HG02884 (cell line): ENCODE data around the gene GPN2.

Experiments
- ATAC-seq: cut with Tn5 transposase; IDR thresholded peaks from one replicate; pipeline ENCODE4 v1.9.1; 2021; ENCODE audit warnings: mild to moderate bottlenecking, moderate library complexity; ENCODE audit not compliant: unreplicated experiment

GPN2 gene

GRCh38 chr1:26889551-26890466 is at the start of gene GPN2:
Gene GPN2, minus strand, starts transcription at chr1:26890283. Its CDS starts 187 bp downstream, at chr1:26890096.
- peak; percentile 83 for ATAC-seq

DNA sequence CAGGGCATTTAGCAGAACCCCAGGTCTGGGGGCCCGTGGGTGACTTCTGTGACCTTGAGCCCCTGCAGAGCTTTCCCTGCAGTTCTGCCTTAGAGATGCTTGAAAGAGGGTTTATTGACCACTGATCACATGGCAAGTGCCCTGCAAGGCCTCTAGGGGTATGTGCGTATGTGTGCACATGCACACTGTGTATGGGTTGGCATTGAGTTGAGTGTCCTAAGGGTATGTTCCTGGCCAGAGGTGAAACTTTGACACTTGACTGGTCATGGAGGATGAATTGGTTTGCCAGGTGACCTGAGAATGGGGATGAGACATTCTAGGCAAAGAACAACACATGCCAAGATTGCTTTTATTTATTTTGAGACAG is 48.6 kb upstream of the GPN2 start:
- ATAC-seq: no peak

DNA sequence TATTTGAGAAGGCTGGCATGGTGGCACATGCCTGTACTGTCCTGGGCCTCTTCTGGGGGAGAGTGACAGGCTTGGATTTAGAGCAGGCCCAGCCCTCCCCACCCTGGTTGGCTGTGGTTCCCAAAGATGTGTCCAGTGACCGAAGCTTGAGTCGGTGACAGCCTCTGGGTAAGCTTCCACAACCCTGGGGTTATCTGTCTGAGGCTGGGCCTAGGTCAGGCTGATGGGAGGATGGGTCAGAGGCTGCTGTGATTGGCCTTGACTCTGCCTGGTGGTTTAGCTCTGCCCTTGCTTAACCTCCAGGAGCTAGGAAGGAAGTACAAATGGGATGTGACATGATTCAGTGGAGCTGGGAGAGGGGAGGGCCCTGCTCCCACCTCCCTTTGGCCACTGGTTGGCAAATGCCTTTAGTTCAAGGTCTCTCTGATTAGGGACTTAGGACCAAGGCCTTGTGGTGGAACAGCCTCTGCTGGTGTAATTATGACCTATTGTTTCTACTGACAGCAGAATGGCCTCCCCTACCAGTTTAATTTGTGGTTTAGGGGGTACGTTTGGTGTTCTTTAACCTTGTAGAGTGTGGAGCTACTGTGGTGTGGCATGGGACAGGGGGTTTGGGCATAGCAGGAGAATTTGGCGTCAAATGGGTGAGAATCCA is 48.0 kb upstream of the GPN2 start:
- ATAC-seq: no peak

DNA sequence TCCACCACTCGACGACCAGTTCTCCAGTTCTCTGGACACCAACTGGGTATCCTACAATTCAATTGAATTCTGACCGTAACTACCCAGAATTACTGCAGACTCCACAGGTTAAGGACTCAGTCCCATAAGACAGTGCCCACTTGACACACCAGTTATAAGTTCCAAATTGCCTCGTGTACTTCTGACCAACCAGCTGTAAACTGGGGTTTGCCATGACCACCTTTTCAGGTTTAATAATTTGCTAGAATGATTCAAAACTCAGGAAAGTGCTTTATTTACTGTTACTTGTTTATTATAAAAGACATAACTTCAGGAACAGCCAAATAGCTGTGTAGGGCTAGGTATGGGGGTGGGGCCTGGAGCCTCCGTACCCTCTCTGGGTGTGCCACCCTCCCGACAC is 46.7 kb upstream of the GPN2 start:
- no peak for ATAC-seq

- ATAC-seq: no peak
These were observed 42.4 kb upstream of the GPN2 start for GRCh38 chr1:26932531-26932930.

- no peak for ATAC-seq
These were observed 33.6 kb upstream of the GPN2 start for GRCh38 chr1:26923711-26924110.

DNA sequence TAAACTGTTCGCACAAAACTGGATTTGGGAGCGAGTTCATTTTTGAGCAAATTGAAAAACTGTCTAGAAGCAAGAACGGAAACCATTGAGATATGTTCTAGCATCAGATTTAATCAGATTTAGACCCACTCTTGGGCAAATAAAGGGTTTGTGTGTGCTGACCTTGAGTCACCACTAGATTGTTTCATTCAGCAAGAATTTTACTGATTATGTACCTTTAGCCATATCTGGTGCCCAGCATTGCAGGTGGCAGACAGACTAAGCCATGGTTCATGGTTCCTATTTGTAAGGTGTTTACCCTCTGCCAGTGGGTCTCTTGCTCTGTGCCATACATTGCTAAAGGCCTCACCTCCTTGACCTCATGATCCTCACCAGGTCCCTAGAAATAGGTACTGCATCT is 32.8 kb upstream of the GPN2 start:
- ATAC-seq: no peak

GRCh38 chr1:26922431-26922729 is 32.3 kb upstream of the GPN2 start:
- no peak for ATAC-seq

DNA sequence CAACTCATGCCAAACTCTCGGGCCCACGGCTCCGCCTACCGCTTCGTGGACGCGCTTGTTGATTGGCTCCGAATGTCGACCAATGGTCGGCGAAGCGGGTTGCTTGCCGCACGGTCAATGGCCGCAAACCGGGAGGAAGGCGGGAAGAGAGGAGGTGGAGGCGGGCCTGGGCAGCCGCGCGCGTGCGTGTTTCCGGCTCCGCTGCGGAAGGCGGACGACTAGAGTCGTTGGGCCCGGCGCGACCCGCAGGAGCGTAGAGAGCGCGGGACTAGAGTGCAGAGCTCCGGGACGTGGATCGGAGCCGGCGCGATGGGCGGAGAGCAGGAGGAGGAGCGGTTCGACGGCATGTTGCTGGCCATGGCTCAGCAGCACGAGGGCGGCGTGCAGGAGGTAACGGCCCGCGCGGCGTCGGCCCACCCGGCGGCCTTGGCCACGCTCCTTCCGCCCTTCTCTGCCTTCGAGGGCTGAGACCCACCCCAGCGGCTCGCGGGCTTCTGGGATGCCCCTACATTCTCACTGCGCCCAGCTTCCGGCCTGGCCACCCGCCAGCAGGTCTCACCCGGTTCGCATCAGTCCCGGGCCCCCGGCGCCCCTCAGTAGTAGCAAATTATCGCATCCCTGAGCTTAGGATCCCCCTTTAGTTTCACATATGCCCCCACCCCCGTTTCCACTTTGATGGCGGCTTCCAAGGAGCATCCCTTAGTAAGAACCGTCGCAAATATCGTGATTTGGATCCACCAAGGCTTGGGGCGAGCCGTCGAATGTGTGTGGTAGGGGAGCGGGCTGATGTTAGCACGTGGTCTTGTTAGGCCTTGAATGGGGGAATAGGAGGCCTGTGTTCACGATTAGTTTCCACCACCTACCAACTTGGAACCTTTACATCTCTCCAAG is 31.7 kb upstream of the GPN2 start, which contains the start of gene NUDC:
Gene NUDC, plus strand, starts transcription at position 204 of the 891 bp plus-strand sequence. Its CDS starts 106 bp downstream, at position 310.
- ATAC-seq: peak; percentile 90

- ATAC-seq: no peak
These were observed 31.1 kb upstream of the GPN2 start for GRCh38 chr1:26921126-26921539.

DNA sequence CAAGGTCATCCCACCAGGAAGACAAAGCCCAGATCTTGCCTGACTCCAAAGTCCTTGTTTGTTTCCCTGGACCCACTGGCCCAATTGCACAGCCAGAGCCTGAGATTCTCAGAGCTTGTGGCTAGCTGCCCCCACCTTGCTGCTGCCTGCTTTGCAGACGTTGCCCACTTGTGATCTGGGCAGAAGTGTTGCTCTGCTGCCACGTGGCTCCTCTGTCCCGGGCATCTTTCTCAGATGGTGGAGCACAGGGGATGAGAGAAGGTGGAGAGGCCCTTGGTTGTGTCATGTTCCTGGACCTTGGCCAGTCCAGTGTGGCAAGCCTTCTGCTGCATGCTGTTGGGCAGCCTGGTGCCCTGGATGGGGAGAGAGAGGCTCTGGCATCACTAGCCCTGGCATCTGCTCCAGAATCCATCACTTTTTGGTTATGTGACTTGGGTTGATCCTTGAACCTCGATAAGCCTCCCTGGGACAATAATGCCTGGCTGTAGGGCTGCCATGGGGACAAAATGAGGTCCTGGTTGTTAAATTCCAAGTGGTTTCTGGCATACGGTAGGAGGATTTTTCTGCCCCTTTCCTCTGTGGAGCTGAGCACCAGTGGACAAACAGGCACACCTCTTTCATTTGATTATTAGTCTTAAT is 25.2 kb upstream of the GPN2 start:
- no peak for ATAC-seq

GRCh38 chr1:26913754-26914619 is 23.9 kb upstream of the GPN2 start, which contains the start of gene NR0B2:
Gene NR0B2, minus strand, starts transcription at chr1:26913975. Its CDS starts 35 bp downstream, at chr1:26913940.
- ATAC-seq: no peak

DNA sequence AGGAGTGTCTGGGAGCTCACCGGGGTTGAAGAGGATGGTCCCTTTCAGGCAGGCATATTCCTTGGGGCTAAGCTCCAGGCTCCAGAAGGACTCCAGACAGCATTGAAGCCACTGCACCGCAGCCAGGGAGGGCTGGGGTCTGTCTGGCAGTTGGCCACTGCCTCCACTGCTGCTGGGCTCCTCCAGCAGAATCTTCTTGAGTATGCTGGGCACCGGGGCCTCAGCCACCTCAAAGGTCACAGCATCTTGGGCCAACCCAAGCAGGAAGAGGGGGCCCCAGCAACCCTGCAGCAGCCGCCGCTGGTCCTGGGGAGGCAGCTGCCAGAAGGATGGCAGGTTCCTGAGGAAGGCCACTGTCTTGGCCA is 23.3 kb upstream of the GPN2 start:
- ATAC-seq: no peak

- ATAC-seq: no peak
These were observed 22.0 kb upstream of the GPN2 start for GRCh38 chr1:26912147-26912490.

- no peak for ATAC-seq
These were observed 21.5 kb upstream of the GPN2 start for GRCh38 chr1:26911399-26912146.

DNA sequence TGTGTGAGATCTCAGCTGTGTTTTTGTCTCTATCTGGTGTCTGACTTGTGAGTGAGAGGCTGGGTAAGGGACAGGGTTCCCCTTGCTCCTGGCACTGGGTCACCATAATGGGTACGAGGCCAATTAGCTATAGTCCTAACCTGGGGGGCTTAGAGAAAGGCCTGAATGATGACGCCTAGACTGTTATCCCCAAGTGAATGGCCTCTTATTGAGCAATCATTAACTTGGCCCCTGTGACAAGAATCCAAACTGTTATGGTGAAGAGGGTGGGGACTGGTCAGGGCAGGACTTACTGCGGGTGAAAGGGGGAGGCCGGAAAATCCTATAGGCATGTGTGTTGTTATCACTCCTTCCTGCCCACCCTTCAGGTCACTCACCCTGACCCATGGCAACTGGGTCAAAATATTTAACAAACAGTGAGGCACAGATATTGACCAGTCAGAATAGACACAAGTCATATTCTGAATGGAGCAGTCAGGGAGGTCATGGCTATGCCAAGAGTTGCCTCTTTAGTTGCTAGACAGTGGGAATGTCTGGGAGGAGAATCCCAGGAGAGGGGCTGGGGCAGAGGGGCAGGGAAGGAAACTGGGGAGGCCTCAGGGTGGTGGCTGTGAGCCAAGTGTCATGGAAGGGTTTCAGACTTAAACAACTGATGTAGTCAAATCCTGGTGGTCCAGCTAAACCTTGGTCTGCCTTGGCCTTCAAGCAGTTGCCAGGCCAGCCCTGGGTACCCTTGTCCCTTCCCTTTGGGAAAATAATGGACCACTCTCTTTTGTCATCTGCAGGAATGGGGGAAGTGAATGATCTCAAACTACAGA is 20.5 kb upstream of the GPN2 start:
- no peak for ATAC-seq

DNA sequence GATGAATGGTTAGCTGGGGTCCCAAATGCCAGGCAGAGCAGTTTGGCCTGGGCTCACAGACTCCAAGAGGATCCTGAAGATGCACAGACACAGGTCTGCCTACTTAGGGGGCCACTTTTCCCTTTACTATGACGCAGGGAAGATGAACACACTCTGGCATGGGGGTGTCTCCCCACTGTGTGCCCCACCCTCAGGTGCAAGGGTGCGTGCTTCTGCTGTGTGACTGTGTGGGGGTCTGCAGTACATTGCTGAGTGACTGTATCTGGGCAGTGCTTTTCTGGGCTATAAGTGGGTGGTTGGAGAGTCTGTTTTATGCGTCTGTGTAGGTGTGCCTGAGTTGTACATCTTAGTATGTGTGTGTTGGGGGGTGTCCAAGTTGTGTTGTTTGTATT is 19.9 kb upstream of the GPN2 start:
- ATAC-seq: no peak
